ENCODE results near the gene ZNF316.

Gene ZNF316

GRCh38 chr7:6636741-6637543, at the start of gene ZNF316:
Gene ZNF316 (plus strand): TSS chr7:6637318. CDS start chr7:6642410, 5,092 bp downstream.
- DNase-seq (ENCODE audit: low read depth) = peak; percentile 32

- DNase-seq (ENCODE audit: low read depth) = no peak
Measured at GRCh38 chr7:6588566-6588965, 48.6 kb upstream of the ZNF316 start.

DNA sequence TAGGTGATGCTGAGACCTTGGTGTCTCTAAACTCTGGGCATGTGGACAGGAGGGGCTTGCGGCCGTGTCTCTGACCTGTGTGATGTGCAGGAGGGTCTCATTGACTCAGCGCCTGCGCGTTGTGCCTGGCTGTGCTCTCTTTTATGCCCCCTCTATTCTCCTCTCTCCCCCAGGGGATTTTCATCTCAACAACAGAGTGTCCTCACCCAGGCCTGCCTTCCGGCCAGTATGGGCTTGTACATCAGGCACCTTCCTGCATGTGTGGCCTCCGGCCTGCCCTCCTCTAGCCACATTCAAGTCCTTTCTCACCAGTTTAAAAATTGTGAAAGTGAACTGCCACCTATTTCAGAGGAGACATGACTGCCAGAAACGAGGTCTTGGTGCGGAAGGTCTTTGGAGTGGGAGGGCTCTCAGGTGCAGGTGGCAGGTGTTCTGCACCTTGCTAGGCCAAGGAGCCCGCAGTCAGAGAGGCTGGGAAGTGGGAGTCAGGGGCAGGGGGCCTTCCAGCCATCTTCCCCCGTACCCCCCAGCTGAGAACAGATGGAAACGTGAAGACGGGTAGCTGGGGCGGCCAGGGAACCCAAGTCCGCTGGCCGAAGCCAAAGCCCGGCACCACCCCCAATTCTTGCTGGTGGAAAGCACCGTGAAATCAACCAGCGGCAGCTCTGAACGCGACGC, 47.8 kb upstream of the ZNF316 start:
- no peak for DNase-seq (ENCODE audit: low read depth)

DNA sequence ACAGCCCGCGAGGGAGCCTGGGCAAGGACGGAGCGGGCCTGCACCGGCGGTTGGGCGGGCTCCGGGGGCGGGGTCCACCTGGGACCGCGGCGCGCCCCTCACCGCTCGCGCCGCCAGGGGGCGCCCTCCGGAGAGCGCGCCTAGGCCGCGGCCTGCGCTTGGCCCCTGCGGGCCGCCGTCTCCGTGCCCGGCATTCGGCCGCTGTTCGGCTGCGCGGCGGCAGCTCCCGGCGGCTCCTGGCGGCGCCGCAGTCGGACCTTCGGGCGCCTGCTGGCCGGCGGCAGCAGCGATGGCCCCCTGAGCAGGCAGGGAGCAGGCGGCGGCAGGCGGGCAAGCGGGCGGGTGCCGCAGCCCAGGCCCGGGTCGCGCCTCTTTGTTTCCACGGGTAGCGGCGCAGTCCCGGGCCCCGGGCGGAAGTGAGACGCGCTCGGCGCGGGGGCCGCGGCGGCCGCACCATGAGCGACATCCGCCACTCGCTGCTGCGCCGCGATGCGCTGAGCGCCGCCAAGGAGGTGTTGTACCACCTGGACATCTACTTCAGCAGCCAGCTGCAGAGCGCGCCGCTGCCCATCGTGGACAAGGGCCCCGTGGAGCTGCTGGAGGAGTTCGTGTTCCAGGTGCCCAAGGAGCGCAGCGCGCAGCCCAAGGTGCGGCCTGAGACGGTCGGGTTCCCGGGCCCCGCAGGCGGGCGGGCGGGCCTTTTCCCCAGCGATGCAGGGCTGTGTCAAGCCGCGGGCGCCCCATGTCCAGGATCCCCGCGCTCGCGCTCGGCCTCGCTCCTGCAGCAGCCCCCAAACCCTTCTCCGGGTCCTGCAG, 47.1 kb upstream of the ZNF316 start, which contains the start of gene INTS15:
INTS15 (plus strand) TSS at position 193 of the 816 bp plus-strand sequence; CDS start at position 456, 263 bp downstream.
- DNase-seq (ENCODE audit: low read depth) = peak; percentile 60

- no peak for DNase-seq (ENCODE audit: low read depth)
Measured at GRCh38 chr7:6590645-6591110, 46.4 kb upstream of the ZNF316 start.

DNA sequence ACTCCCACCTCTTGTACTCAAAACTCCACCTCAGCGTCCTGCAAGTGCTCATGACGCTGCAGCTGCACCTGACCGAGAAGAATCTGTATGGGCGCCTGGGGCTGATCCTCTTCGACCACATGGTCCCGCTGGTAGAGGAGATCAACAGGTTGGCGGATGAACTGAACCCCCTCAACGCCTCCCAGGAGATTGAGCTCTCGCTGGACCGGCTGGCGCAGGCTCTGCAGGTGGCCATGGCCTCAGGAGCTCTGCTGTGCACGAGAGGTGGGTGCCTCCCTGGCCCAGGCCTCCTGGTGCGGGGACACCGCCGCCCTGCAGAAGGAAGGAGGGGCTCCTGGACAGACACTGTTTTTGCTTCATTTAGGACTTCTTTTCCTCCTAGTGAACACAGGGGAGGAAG, 37.0 kb upstream of the ZNF316 start:
- DNase-seq (ENCODE audit: low read depth) = no peak

DNA sequence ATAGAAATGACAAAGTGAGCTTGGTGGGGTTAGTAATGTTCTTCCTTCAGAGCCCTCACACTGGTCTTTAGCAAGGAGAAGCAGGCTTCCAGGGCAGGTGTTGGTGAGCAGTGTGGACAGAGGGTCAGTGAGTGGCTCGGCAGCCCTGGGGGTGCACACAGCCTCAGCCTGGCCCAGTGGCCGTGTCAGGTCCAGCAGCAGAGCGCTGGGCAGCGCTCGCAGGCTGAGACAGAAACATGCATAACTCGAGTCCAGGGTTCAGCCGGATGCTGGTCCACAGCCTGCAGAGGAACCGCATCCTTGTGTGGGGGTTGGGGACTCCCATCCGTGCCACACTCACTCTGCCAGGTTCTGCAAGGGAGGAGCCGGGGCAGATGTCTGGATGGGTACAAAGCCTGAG, 32.7 kb upstream of the ZNF316 start:
- DNase-seq (ENCODE audit: low read depth) = no peak

GRCh38 chr7:6606866-6607583, 30.1 kb upstream of the ZNF316 start:
- no peak for DNase-seq (ENCODE audit: low read depth)

DNA sequence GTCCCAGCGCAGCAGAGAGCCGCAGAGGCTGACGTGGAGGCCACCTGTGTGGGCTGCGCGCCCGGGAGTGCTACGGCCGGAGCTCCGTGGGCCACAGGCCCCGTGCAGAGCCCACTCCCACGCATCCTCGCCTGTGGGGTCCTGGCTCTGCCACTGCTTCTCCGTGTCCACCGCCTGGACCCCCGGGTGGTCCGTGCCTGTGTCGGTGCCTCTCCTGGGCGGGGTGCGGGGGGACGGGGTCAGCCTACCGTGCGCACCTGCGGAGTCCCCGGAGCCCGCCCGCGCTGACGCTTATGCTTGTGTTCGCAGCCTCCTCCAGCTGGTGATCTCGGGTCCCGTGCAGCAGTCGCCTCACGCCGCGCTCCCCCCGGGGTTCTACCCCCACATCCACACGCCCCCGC, 29.5 kb upstream of the ZNF316 start:
- DNase-seq (ENCODE audit: low read depth) = no peak

DNA sequence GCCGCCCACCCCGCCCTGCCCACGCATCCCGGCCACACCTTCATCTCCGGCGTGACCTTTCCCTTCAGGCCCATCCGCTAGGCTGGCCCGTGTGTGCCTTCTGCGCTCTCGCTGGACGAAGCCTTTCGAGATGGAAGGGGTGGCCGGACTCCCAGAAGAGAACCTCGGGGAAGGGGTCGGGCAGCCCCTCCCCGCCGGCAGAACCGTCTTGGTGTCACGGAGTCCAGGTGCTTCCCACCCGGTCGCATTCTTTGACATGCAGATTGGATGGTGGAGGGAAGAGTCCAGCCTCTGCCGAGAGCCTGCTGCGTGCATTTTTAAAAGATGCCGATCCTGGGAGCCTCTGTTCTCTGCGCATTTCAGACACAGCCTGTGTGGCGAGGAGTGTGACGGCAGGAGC, 29.0 kb upstream of the ZNF316 start:
- DNase-seq (ENCODE audit: low read depth) = no peak

DNA sequence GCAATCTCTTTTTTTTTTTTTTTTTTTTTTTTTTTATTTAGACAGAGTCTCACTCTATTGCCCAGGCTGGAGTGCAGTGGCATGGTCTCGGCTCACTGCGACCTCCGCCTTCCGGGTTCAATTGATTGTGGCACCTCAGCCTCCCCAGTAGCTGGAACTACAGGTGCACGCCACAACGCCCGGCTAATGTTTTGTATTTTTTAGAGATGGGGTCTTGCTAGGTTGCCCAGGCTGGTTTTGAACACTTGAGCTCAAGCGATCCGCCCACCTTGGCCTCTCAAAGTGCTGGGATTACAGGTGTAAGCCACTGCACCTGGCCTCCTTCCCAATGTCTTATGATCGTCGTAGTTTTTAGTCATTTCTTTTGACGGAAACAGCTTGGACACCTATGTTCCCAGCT, 28.3 kb upstream of the ZNF316 start:
- no peak for DNase-seq (ENCODE audit: low read depth)

- DNase-seq (ENCODE audit: low read depth) = no peak
Measured at GRCh38 chr7:6612819-6613218, 24.3 kb upstream of the ZNF316 start.

DNA sequence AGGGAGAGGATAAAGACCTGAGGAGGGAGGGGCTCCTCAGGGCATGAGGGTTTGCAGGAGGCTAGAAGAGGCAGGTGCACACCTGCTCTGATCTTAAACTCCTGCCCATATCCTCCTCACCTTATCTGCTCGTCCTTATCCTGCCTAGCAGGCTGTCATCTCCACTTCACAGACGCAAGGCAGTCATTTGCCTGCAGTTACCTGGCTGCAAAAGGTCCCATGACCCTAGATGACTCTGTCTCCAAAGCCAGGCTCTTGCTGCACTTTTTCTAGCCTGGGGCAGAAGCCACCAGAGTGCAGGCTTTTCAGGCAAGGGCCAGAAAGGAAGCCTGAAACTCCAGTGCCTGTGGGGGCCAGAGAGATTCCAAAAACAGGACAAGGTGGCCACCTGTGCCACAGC, 23.4 kb upstream of the ZNF316 start:
- DNase-seq (ENCODE audit: low read depth) = no peak

DNA sequence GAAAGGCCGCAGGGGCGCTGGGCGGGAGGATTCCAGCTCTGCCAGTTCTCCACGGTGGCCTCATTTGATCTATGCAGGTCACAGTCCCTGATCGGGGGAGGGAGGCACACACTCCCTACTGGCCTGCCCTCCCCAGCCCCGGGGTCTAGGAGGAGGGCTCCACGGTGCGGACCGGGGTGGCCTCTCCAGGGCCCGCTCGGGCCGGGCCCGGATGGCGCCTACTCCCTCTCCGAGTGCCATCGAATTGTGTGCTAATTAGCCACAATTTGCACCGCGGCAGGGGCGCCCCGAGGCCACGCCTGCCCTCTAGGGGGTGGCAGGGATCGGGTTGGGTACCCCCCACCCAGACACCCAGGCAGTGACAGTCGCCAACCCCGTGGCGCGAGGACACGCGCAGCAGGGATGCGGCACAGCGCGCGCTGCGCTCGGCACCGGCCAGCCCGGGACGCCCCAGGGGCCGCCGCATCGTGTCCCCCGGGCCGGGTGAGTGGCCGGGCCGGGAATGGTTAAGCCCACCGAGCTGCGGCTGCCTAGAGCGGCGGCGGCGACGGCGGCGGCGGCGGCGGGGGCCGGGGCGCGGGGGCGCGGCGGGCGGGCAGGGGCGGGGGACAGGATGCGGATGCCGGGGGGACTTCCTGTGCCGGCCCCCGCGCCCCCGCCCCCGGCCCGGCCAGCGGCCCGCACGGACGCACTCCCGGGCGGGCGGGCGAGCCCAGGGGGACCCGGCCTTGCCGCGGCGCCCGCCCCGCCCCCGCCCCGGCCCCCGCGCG, 22.0 kb upstream of the ZNF316 start, which contains the start of gene ZNF853:
ZNF853 (plus strand) TSS at position 658 of the 770 bp plus-strand sequence. CDS start 565 bp downstream, outside the sequence.
- no peak for DNase-seq (ENCODE audit: low read depth)

GRCh38 chr7:6615723-6616555, 21.2 kb upstream of the ZNF316 start:
- DNase-seq (ENCODE audit: low read depth) = no peak

- no peak for DNase-seq (ENCODE audit: low read depth)
Measured at GRCh38 chr7:6616854-6617643, 20.1 kb upstream of the ZNF316 start.

DNA sequence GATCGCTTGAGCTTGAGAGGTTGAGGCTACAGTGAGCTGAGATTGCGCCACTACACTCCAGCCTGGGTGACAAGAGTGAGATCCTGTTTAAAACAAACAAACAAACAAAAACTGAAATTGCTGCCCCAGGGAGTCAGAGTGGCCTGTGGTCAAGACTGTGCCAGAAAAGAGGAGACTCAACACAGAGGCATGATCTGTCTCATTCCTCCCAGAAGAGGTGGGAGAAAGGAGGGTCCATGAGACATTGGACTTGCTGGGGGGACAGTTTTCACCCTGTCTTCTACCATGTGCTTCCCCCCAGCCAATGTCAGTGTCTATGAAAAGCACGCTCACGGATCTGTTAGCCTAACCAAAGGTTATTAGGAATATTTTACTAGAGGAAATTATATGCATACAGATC, 18.5 kb upstream of the ZNF316 start:
- DNase-seq (ENCODE audit: low read depth) = no peak

DNA sequence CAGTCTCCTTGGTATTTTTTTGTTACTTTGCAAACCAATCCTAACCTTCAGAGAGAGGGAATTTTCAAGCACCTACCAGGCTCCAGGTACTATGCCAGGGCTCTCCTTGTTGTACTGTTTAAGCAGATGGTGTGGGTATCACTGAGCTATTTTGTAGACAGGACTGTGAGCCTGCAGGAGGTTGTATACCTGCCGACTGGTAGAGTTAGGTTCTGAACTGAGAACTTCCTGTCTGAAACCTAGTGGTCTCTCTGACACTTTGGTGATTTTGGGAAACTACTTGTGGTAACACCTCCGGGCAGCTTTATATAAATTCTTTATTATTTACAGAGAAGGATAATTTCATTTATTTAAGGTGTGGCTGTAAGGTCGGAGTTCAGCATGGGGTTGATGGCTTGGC, 17.2 kb upstream of the ZNF316 start:
- DNase-seq (ENCODE audit: low read depth) = no peak

All from stimulated activated CD8-positive, alpha-beta memory T cell treated with anti-CD3 and anti-CD28 coated beads, Interleukin-12 subunit alpha, Interleukin-12 subunit beta, amount 100 ng/mL, for 1 hour (primary cell).